Fibroblast of peridontal ligament (primary cell): Measurements from ENCODE around the gene IRGQ.

ENCODE experiments used
- DNase-seq: peaks from one replicate; pipeline ENCODE4 v3.0.0-alpha.2; 2010; ENCODE audit errors: extremely low read depth

The IRGQ gene

DNA sequence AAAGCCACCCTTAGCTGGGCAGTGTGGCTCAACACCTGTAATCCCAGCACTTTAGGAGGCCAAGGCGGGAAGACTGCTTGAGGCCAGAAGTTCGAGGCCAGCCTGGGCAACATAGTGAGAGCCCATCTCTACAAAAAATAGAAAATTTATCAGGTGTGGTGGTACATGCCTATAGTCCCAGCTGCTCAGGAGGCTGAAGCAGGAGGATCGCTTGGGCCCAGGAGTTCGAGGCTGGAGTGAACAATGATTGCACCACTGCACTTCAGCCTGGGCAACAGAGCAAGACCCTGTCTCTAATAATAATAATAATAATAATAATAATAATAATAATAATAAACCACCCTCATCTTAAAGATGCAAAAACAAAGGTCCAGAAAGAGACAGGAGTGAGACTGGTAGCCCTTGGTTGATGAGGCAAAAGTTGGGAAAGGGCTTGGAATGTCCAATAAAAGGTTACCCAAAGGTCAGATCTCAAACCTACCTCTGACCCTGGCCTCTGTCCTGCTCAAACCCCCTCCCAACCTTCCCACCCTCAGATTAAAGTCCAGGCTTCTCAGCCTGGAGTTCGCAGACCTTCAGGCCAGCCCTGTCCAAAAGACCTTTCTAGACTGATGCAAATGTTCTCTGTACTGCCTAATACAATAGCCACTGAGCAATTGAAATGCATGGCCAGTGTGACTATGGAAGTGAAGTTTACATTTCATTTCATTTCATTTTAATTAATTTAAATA is 53.8 kb downstream of the IRGQ start:
- DNase-seq, result no peak

DNA sequence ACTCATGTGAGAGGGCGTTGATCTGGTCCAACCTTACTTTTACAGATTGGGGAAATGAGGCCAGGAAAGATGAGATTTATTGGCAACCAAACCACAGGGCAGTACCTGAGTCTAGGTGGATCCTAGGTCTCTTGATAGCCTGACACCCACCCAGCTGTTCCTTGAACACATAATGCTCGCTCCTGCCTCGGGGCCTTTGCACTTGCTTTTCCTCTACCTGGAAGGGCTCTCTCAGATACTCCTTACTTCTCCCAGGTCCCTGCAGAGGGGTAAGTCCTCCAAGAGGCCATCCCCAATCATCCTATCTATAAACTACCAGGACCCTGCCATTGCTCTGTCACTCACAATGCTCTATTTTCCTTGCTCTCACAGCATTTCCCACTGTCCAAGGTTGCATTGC is 55.6 kb downstream of the IRGQ start:
- DNase-seq, result no peak

DNA sequence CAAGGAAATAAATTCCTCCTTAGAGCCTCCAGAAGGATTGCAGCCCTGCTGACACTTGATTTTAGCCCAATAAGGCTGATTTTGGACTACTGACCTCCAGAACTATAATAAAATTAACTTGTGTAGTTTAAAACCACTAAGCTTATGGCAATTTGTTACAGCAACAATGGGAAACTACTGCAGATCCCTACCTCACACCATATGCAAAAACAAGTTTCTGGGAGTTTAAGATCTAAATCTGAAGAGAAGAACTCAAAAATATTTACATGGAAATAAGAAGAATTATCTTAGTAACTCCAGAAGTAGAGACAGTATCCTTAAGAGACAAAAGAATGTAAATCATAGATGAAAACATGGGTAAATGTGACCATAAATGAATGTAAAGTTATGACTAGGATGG is 57.0 kb downstream of the IRGQ start:
- DNase-seq, result no peak

DNA sequence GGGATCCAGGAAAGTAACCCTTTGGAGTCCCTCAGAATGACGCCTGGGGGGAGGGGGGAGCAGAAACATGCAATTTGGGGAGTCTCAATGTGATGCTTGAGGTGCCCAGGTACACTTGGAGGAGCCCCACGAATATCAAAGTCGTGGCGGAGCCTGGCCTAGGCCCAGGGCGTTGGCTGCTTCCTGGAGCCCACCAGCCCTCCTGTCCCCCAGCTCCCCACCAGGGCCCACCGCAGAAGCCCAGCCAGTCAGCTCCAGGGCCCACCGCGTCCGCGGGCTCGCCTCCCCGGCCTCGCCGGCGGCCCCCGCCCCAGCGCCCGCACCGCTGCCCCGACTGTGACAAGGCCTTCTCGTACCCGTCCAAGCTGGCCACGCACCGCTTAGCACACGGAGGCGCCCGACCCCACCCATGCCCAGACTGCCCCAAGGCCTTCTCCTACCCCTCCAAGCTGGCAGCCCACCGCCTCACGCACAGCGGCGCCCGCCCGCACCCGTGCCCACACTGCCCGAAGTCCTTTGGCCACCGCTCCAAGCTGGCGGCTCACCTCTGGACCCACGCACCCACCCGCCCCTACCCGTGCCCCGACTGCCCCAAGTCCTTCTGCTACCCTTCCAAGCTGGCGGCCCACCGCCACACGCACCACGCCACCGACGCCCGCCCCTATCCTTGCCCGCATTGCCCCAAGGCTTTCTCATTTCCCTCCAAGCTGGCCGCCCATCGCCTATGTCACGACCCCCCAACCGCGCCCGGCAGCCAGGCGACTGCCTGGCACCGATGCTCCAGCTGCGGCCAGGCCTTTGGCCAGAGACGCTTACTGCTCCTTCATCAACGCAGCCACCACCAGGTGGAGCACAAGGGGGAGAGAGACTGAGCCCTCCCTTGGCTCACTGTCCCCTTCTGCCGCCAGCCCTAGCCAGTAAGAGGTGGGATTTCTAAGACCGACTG is 60.8 kb downstream of the IRGQ start:
- DNase-seq, result peak; percentile 60
